H9 (cell line): ENCODE results near the gene EPS8L3. TPM values are rescaled to one million over a fixed set of nuclear protein-coding genes. Genes with fewer than 3 reads are reported as not detected.

Experiments used
- DNase-seq: peaks from one replicate; pipeline ENCODE4 v3.0.0-alpha.2; 2017
- H2AFZ ChIP-seq: one replicate; pipeline ENCODE4 v1.6.1; 2013; ENCODE audit warnings: mild to moderate bottlenecking, low read length, control low read depth, moderate library complexity
- H2AK5ac ChIP-seq: 2 replicates; pipeline ENCODE4 v1.6.1; 2013; ENCODE audit warnings: low read length, control low read depth, mixed read lengths; ENCODE audit not compliant: insufficient read length
- H2BK120ac ChIP-seq: one replicate; pipeline ENCODE4 v1.6.1; 2013; ENCODE audit warnings: low read depth, mild to moderate bottlenecking, low read length, control low read depth, inconsistent platforms; ENCODE audit not compliant: poor library complexity, severe bottlenecking
- H2BK12ac ChIP-seq: 2 replicates; pipeline ENCODE4 v1.6.1; 2013; ENCODE audit warnings: low read length, control low read depth, mixed read lengths, low read depth; ENCODE audit not compliant: insufficient read length
- H2BK15ac ChIP-seq: 2 replicates; pipeline ENCODE4 v1.6.1; 2013; ENCODE audit warnings: low read depth, low read length, control low read depth
- H2BK20ac ChIP-seq: one replicate; pipeline ENCODE4 v1.6.1; 2013; ENCODE audit warnings: low read depth, mild to moderate bottlenecking, low read length, control low read depth, inconsistent platforms; ENCODE audit not compliant: poor library complexity, severe bottlenecking
- H2BK5ac ChIP-seq: 2 replicates; pipeline ENCODE4 v1.6.1; 2013; ENCODE audit warnings: low read length, control low read depth, mixed read lengths; ENCODE audit not compliant: insufficient read length
- H3K14ac ChIP-seq: 2 replicates; pipeline ENCODE4 v1.6.1; 2013; ENCODE audit warnings: low read length, control low read depth; ENCODE audit not compliant: insufficient read depth
- H3K18ac ChIP-seq: 2 replicates; pipeline ENCODE4 v1.6.1; 2013; ENCODE audit warnings: low read depth, mild to moderate bottlenecking, mixed read lengths, low read length, control low read depth; ENCODE audit not compliant: insufficient read length
- H3K23ac ChIP-seq: 2 replicates; pipeline ENCODE4 v1.6.1; 2013; ENCODE audit warnings: low read length, control low read depth, mixed read lengths, low read depth; ENCODE audit not compliant: insufficient read length
- H3K23me2 ChIP-seq: 2 replicates; pipeline ENCODE4 v1.6.1; 2013; ENCODE audit warnings: low read depth, mild to moderate bottlenecking, mixed read lengths, low read length, control low read depth; ENCODE audit not compliant: insufficient read length, poor library complexity, severe bottlenecking
- H3K27ac ChIP-seq: 2 replicates; pipeline ENCODE4 v1.5.1; 2013; ENCODE audit warnings: low read length, control low read depth, mixed read lengths, low read depth; ENCODE audit not compliant: insufficient read length
- H3K27me3 ChIP-seq: 2 replicates; pipeline ENCODE4 v1.6.1; 2013; ENCODE audit warnings: low read length, control low read depth, inconsistent platforms; ENCODE audit not compliant: insufficient read depth
- H3K4ac ChIP-seq: 2 replicates; pipeline ENCODE4 v1.6.1; 2013; ENCODE audit warnings: low read depth, mild to moderate bottlenecking, control low read depth, inconsistent platforms, low read length, moderate library complexity
- H3K4me1 ChIP-seq: 2 replicates; pipeline ENCODE4 v1.6.1; 2013; ENCODE audit warnings: low read length, control low read depth, inconsistent platforms; ENCODE audit not compliant: insufficient read depth
- H3K4me2 ChIP-seq: 2 replicates; pipeline ENCODE4 v1.6.1; 2013; ENCODE audit warnings: low read length, control low read depth, mixed read lengths; ENCODE audit not compliant: insufficient read length, insufficient read depth
- H3K56ac ChIP-seq: 2 replicates; pipeline ENCODE4 v1.6.1; 2013; ENCODE audit warnings: low read depth, mild to moderate bottlenecking, mixed read lengths, low read length, control low read depth; ENCODE audit not compliant: insufficient read length
- H3K79me1 ChIP-seq: 2 replicates; pipeline ENCODE4 v1.6.1; 2013; ENCODE audit warnings: low read depth, mild to moderate bottlenecking, moderate library complexity, low read length, control low read depth, inconsistent platforms; ENCODE audit not compliant: insufficient read depth, poor library complexity, severe bottlenecking
- H3K79me2 ChIP-seq: 2 replicates; pipeline ENCODE4 v1.6.1; 2013; ENCODE audit warnings: low read length, control low read depth, inconsistent platforms; ENCODE audit not compliant: insufficient read depth
- H3K9ac ChIP-seq: 2 replicates; pipeline ENCODE4 v1.6.1; 2013; ENCODE audit warnings: low read length, control low read depth, mixed read lengths; ENCODE audit not compliant: insufficient read length; ENCODE audit errors: extremely low read depth
- H3K9me3 ChIP-seq: one replicate; pipeline ENCODE4 v1.6.1; 2013; ENCODE audit warnings: low read depth, low read length, inconsistent platforms; ENCODE audit not compliant: control insufficient read depth
- H3T11ph ChIP-seq: one replicate; pipeline ENCODE4 v1.6.1; 2013; ENCODE audit warnings: mild to moderate bottlenecking, low read length, control low read depth, inconsistent platforms
- H4K20me1 ChIP-seq: one replicate; pipeline ENCODE4 v1.6.1; 2013; ENCODE audit not compliant: control insufficient read depth, insufficient read length, insufficient read depth
- H4K5ac ChIP-seq: 2 replicates; pipeline ENCODE4 v1.6.1; 2013; ENCODE audit warnings: low read depth, mild to moderate bottlenecking, mixed read lengths, low read length, control low read depth; ENCODE audit not compliant: insufficient read length
- H4K8ac ChIP-seq: replicated peaks from 2 replicates; pipeline ENCODE4 v1.6.1; 2013; ENCODE audit warnings: low read length, control low read depth, mixed read lengths, low read depth; ENCODE audit not compliant: insufficient read length
- H4K91ac ChIP-seq: 2 replicates; pipeline ENCODE4 v1.6.1; 2013; ENCODE audit warnings: low read depth, mild to moderate bottlenecking, moderate library complexity, mixed read lengths, low read length, control low read depth; ENCODE audit not compliant: insufficient read length
- H3K27ac Mint-ChIP-seq, 3 experiments: 2 replicates in 2 of 3; 3 replicates in 1 of 3; pipeline ENCODE4 v1.8.0; 2020 to 2021; ENCODE audit warnings: mixed read lengths in 3 of 3, mild to moderate bottlenecking in 1 of 3, moderate library complexity in 1 of 3
- H3K27me3 Mint-ChIP-seq: 2 replicates; pipeline ENCODE4 v1.8.0; 2021; ENCODE audit warnings: low read depth, mild to moderate bottlenecking, moderate library complexity, mixed read lengths
- H3K36me3 Mint-ChIP-seq, 3 experiments: 2 replicates in 2 of 3; 3 replicates in 1 of 3; pipeline ENCODE4 v1.8.0; 2020 to 2021; ENCODE audit warnings: low read depth in 3 of 3, mixed read lengths in 3 of 3; ENCODE audit not compliant: insufficient read depth in 1 of 3
- H3K4me1 Mint-ChIP-seq, 2 experiments: 2 replicates each; pipeline ENCODE4 v1.8.0; 2020; ENCODE audit warnings: mixed read lengths in 2 of 2
- H3K4me3 Mint-ChIP-seq, 2 experiments: 2 replicates in 1 of 2; 3 replicates in 1 of 2; pipeline ENCODE4 v1.8.0; 2020 to 2021; ENCODE audit warnings: mild to moderate bottlenecking in 2 of 2, mixed read lengths in 2 of 2, moderate library complexity in 1 of 2
- H3K9me3 Mint-ChIP-seq, 2 experiments: 2 replicates in 1 of 2; 3 replicates in 1 of 2; pipeline ENCODE4 v1.8.0; 2020; ENCODE audit warnings: mild to moderate bottlenecking in 2 of 2, mixed read lengths in 2 of 2, moderate library complexity in 1 of 2
- CTCF ChIP-seq: fragments of 200-600 bp; sonication (generic); conservative IDR thresholded peaks from 3 replicates; pipeline ENCODE4 v1.8.0; 2021; ENCODE audit warnings: antibody characterized with exemption, mild to moderate bottlenecking
- WGBS: extraction: QIAGEN DNeasy Blood & Tissue Kit; methylation state at CpG from one replicate; pipeline ENCODE4 v1.1.7; 2013; ENCODE audit warnings: missing lambda C conversion rate, low lambda C conversion rate, mixed read lengths; ENCODE audit not compliant: insufficient read length; ENCODE audit errors: extremely low coverage; 5-methylcytosine and 5-hydroxymethylcytosine counted together
- total RNA-seq: library from RNA; stranded (reverse); gene quantifications from 2 replicates; pipeline ENCODE4 v1.2.1, GENCODE V29; 2021

The EPS8L3 gene
- total RNA-seq, 1 experiment from 2014 or later, result not detected

- Histone ChIP-seq H3K4ac (no peak overlapping the region), H2BK12ac (no peak overlapping the region), H4K5ac (no peak overlapping the region), H4K8ac (no peak overlapping the region), H2BK5ac (no peak overlapping the region), H3K27me3 (no peaks in the 10 kb centered on the region), H3K56ac (no peak overlapping the region), H3K79me2 (no peaks in the 10 kb centered on the region), H2BK20ac (no peak overlapping the region), H3K27ac (no peak overlapping the region), H3T11ph (no peak overlapping the region), H3K14ac (no peak overlapping the region), H3K4me2 (no peak overlapping the region), H3K79me1 (no peaks in the 10 kb centered on the region), H4K91ac (no peak overlapping the region), H2BK120ac (no peak overlapping the region), H3K23ac (no peak overlapping the region), H3K18ac (no peak overlapping the region), H2BK15ac (no peak overlapping the region), H2AK5ac (no peak overlapping the region), H4K20me1 (no peaks in the 10 kb centered on the region), H3K4me1 (no peaks in the 10 kb centered on the region), H2AFZ (no peak overlapping the region), H3K23me2 (no peaks in the 10 kb centered on the region), H3K9me3 (no peaks in the 10 kb centered on the region), H3K9ac (no peak overlapping the region)
- no CpG with 5 or more reads among the region's 13 CpGs for WGBS
- DNase-seq, result no peak
- H3K4me1 Mint-ChIP-seq, result peaks cover 4 to 5% of the 10 kb centered on the region in 2 experiments; a peak in 2 of 4 replicates
- peaks cover 4% of the 10 kb centered on the region for H3K27me3 Mint-ChIP-seq
- H3K36me3 Mint-ChIP-seq, result no peaks in the 10 kb centered on the region
- H3K4me3 Mint-ChIP-seq, result no peak overlapping the region
- no peaks in the 10 kb centered on the region for H3K9me3 Mint-ChIP-seq
- no peak overlapping the region for H3K27ac Mint-ChIP-seq
- no peak for TF ChIP-seq CTCF
Measured at GRCh38 chr1:109765896-109766615, 2.3 kb upstream of the EPS8L3 start.
